ENCODE results near the gene DGAT2. TPM values are rescaled to one million over a fixed set of nuclear protein-coding genes. Genes with fewer than 3 reads are reported as not detected.

The DGAT2 gene
- total RNA-seq, 1 experiment from 2014 or later: 75.8 TPM

DNA sequence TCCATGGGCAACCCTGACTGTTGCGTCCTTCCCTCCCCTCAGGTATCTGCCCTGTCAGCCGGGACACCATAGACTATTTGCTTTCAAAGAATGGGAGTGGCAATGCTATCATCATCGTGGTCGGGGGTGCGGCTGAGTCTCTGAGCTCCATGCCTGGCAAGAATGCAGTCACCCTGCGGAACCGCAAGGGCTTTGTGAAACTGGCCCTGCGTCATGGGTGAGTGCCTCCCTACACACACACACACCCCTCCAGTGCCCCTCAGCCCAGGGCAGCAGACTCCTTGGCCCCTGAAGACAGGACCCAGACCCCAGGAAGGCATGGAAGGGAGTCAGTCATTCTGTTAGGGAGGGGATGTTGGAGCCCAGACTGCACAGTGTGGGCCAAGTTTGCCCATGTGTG is 28.5 kb downstream of the DGAT2 start:
- peaks cover 19% of the 10 kb centered on the region for H3K4me1 ChIP-seq
- H3K27me3 ChIP-seq (replicated peaks; ENCODE audit: control insufficient read depth, insufficient read depth, low read length): no peaks in the 10 kb centered on the region
- H3K36me3 ChIP-seq (ENCODE audit: control insufficient read depth, insufficient read depth, low read length): peaks cover 17% of the 10 kb centered on the region
- no peak for DNase-seq
- H3K9me3 Mint-ChIP-seq (ENCODE audit: unreplicated experiment): no peaks in the 10 kb centered on the region
- intact Hi-C loops (cut with micrococcal nuclease; ENCODE audit: unreplicated experiment): no loop called here
- H3K4me3 ChIP-seq (ENCODE audit: low read depth, low read length): no peak overlapping the region
- ChIA-PET POLR2A (interaction anchor here (1.0 kb wide), 1 partner anchor 17 kb away, joined by 3 read pairs; no protein-coding TSS in a partner anchor), CTCF (interaction anchor here (0.6 kb wide), 1 partner anchor 272 kb away, joined by 4 read pairs; the partner anchor contains the start of gene GDPD5)
- H3K27me3 Mint-ChIP-seq (ENCODE audit: insufficient read depth, unreplicated experiment): no peaks in the 10 kb centered on the region
- BruUV-seq (replicated peaks): no TSS peak
- H3K4me3 Mint-ChIP-seq (ENCODE audit: unreplicated experiment): no peak overlapping the region
- peaks cover 11% of the 10 kb centered on the region for H3K4me1 Mint-ChIP-seq (ENCODE audit: low read depth, unreplicated experiment)
- no peak overlapping the region for H3K27ac Mint-ChIP-seq (ENCODE audit: unreplicated experiment)
- TF ChIP-seq, protein P1, sequence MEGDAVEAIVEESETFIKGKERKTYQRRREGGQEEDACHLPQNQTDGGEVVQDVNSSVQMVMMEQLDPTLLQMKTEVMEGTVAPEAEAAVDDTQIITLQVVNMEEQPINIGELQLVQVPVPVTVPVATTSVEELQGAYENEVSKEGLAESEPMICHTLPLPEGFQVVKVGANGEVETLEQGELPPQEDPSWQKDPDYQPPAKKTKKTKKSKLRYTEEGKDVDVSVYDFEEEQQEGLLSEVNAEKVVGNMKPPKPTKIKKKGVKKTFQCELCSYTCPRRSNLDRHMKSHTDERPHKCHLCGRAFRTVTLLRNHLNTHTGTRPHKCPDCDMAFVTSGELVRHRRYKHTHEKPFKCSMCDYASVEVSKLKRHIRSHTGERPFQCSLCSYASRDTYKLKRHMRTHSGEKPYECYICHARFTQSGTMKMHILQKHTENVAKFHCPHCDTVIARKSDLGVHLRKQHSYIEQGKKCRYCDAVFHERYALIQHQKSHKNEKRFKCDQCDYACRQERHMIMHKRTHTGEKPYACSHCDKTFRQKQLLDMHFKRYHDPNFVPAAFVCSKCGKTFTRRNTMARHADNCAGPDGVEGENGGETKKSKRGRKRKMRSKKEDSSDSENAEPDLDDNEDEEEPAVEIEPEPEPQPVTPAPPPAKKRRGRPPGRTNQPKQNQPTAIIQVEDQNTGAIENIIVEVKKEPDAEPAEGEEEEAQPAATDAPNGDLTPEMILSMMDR (IDR thresholded peaks at IDR 0.05; ENCODE audit: insufficient read depth in 1 of 2, low read depth in 1 of 2, low read length in 1 of 2, severe bottlenecking in 1 of 2, unreplicated experiment in 1 of 2): no peak
- H3K9me3 ChIP-seq: no peaks in the 10 kb centered on the region
- peaks cover 16% of the 10 kb centered on the region for H3K36me3 Mint-ChIP-seq (ENCODE audit: insufficient read depth, unreplicated experiment)

DNA sequence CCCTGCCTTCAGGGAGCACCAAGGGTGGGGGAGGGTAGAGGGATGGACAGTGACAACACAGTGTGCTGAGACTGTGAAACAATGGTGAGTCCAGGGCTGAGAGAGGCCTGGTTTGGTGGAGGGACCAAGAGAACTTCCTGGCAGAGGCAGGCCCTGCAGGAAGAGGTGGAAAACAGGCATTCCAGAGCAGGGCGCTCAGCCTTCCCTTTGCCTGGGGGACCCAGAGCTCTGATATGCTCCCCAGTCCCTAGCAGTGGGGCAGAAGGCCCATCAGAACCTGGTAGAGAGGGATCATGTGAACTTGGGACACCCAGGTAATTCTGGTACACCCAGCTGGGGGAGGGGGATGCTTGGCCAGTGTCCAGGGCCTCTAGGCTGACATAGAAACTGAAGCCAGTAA is 29.2 kb downstream of the DGAT2 start:
- no peaks in the 10 kb centered on the region for H3K27me3 Mint-ChIP-seq (ENCODE audit: insufficient read depth, unreplicated experiment)
- DNase-seq: peak in 1 of 2 experiments; percentile 41
- BruUV-seq (replicated peaks): no TSS peak
- no peak overlapping the region for H3K4me3 Mint-ChIP-seq (ENCODE audit: unreplicated experiment)
- TF ChIP-seq, protein P1 (IDR thresholded peaks at IDR 0.05; ENCODE audit: insufficient read depth in 1 of 2, low read depth in 1 of 2, low read length in 1 of 2, severe bottlenecking in 1 of 2, unreplicated experiment in 1 of 2): no peak
- POLR2A ChIA-PET: no interaction called here
- Histone ChIP-seq H3K9me3 (no peaks in the 10 kb centered on the region), H3K4me3 (ENCODE audit: low read depth, low read length) (no peak overlapping the region), H3K36me3 (ENCODE audit: control insufficient read depth, insufficient read depth, low read length) (peaks cover 13% of the 10 kb centered on the region), H3K4me1 (peaks cover 19% of the 10 kb centered on the region), H3K27me3 (replicated peaks; ENCODE audit: control insufficient read depth, insufficient read depth, low read length) (no peaks in the 10 kb centered on the region)
- H3K9me3 Mint-ChIP-seq (ENCODE audit: unreplicated experiment): no peaks in the 10 kb centered on the region
- intact Hi-C loops (cut with micrococcal nuclease; ENCODE audit: unreplicated experiment): no loop called here
- CTCF ChIA-PET: no interaction called here
- H3K4me1 Mint-ChIP-seq (ENCODE audit: low read depth, unreplicated experiment): peaks cover 11% of the 10 kb centered on the region
- no peak overlapping the region for H3K27ac Mint-ChIP-seq (ENCODE audit: unreplicated experiment)
- H3K36me3 Mint-ChIP-seq (ENCODE audit: insufficient read depth, unreplicated experiment): peaks cover 16% of the 10 kb centered on the region

DNA sequence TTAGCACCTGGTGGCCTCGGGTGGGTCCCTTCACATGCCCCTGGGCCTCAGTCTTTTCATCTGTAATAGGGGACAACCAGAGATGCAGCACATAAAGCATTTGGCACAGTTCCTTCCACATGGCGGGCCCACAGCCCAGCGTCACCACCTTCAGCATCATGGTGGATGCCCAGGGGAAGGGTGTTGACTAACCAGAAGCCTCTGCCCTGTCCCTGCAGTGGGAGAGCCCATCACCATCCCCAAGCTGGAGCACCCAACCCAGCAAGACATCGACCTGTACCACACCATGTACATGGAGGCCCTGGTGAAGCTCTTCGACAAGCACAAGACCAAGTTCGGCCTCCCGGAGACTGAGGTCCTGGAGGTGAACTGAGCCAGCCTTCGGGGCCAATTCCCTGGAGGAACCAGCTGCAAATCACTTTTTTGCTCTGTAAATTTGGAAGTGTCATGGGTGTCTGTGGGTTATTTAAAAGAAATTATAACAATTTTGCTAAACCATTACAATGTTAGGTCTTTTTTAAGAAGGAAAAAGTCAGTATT is 31.6 kb downstream of the DGAT2 start:
- Histone ChIP-seq H3K4me3 (ENCODE audit: low read depth, low read length) (no peak overlapping the region), H3K27me3 (replicated peaks; ENCODE audit: control insufficient read depth, insufficient read depth, low read length) (no peaks in the 10 kb centered on the region), H3K36me3 (ENCODE audit: control insufficient read depth, insufficient read depth, low read length) (peaks cover 14% of the 10 kb centered on the region), H3K9me3 (no peaks in the 10 kb centered on the region), H3K4me1 (peaks cover 19% of the 10 kb centered on the region)
- ChIA-PET CTCF (interaction anchor here (1.3 to 3.4 kb wide), 2 partner anchors 14 kb away, joined by 3 to 18 read pairs; no protein-coding TSS in a partner anchor), POLR2A (no interaction called here)
- H3K4me1 Mint-ChIP-seq (ENCODE audit: low read depth, unreplicated experiment): peaks cover 11% of the 10 kb centered on the region
- H3K27ac Mint-ChIP-seq (ENCODE audit: unreplicated experiment): no peak overlapping the region
- H3K4me3 Mint-ChIP-seq (ENCODE audit: unreplicated experiment): no peak overlapping the region
- H3K27me3 Mint-ChIP-seq (ENCODE audit: insufficient read depth, unreplicated experiment): no peaks in the 10 kb centered on the region
- no TSS peak for BruUV-seq (replicated peaks)
- no peak for DNase-seq
- TF ChIP-seq, protein P1 (IDR thresholded peaks at IDR 0.05; ENCODE audit: insufficient read depth in 1 of 2, low read depth in 1 of 2, low read length in 1 of 2, severe bottlenecking in 1 of 2, unreplicated experiment in 1 of 2): no peak
- peaks cover 16% of the 10 kb centered on the region for H3K36me3 Mint-ChIP-seq (ENCODE audit: insufficient read depth, unreplicated experiment)
- H3K9me3 Mint-ChIP-seq (ENCODE audit: unreplicated experiment): no peaks in the 10 kb centered on the region
- intact Hi-C loops (cut with micrococcal nuclease; ENCODE audit: unreplicated experiment): no loop called here

Measured in Caco-2 (cell line).